HG03064 (cell line): ENCODE data around the gene TP53.

Source experiments
- ATAC-seq: cut with Tn5 transposase; IDR thresholded peaks from one replicate; pipeline ENCODE4 v1.9.1; 2021; ENCODE audit warnings: low read depth; ENCODE audit not compliant: unreplicated experiment

The TP53 gene

DNA sequence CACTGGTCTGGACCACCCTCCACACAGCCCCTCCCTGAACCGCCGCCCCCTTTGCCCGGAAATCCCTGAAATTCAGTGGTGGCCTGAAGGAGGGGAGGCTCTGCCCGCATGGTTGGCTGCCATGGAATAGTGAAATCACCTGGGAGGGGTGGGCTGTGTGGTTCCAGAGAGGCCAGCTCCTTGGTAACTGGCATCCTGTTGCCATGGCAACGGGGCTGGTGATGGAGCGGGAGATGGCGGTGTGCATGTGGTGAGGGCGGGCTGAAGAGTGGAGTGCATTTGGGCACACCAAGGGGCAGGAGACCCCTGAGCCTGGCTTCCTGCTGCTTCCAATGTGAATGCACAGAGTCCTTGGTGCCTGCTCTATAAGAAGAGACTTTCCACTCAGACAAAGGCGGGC, 20.2 kb upstream of the TP53 start:
- ATAC-seq, result no peak

DNA sequence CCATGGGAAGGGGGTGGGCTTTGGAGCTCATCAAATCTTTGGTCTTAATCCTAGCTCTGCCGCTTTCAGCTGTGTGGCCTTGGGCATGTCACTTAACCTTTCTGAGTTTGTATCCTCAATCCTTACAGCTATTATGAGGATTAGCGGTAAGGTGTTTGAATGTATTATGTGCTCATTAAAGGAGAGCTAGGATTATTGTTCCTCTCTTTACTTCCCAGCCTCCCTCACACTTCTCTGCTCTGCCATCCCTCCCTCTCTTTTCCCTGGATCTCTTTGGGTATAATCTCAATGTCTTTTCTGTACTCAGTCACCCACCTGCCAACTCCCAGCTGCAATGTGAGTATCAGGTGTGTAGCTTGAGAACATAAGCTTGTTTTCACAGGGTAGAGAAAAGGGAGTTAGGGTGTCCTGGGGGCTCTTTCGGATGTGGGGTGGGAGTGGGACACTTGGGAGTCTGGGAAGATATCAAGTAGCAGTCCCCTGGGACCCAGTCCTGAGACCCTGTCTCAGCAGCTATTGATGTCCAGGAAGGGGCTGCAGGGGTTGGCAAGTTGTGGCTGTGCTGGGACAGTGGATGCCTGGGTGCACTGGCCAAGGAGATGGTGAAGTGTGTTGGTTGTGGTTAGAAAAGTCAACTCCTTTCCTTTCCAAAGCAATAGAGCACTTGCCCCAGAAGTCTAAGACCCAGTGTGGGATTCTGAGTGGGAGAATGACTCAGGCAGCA, 19.5 kb upstream of the TP53 start:
- ATAC-seq, result no peak

DNA sequence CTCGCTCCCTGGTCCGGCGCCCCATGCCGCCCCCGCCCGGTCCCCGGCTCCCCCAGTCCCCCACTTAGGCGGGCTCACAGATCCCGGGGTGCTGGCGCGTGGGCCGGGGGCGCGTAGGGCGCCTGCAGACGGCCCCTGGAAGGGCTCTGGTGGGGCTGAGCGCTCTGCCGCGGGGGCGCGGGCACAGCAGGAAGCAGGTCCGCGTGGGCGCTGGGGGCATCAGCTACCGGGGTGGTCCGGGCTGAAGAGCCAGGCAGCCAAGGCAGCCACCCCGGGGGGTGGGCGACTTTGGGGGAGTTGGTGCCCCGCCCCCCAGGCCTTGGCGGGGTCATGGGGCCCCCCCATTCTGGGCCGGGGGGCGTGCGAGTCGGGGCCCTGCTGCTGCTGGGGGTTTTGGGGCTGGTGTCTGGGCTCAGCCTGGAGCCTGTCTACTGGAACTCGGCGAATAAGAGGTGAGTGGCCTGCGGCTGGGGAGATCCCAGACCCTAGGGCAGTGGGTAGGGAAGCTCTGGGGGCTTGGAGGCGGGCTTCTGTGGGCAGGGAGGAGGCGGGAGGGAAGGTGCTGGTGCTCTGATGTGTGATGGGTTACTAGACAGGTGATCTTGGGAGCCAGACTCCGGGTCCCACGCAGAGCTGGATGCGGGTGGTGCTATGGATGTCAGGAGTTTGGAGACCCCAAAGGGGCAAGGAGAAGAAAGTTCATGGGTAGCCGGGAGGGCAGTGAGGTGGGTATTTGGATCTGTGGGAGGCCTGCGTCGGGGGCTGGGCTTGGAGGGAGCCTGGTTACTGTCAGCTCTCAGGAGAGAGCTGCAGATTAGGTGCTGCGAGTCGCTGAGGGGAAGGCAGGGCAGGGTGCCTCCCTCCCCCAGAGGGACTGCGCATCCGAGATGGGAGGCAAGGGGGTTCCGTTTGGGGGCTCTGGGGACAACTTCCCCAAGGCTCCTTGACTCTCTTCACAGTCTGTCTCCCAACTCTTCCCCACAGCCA, 18.3 kb upstream of the TP53 start:
- ATAC-seq, result no peak

DNA sequence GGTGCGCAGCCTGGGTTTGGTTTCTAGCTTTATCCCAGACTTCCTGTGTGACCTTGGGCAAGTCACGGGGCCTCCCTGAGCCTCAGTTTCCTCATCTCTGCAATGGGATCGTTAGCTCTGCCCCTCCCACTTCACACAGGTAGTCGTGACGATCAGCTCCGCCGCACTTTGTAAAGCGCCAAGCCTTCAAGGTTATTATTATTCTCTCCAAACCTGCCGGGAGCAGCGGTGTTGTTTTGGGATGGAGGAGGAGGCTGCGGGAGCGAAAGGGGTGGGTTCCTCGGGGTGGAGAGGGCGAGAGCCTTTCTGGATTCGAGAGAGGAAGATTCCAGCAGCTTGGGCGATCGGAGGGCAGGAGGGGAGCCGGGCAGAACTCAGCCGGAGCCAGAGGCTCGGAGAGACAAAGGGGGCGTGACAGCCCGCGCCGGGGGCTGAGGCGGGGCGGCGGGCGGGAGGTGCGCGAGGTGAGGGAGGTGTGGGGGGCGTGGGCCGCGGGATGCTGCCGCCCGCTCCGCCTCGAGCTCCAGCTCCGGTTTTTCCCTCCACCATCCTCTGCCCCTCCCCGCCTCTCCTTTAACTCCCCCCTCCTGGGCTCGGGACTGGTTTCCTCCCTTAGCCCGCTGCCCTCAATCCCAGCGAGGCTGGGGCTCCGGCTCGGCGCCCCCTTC, 17.4 kb upstream of the TP53 start, which contains the start of gene EFNB3:
EFNB3 (plus strand) TSS at position 602 of the 668 bp plus-strand sequence. CDS start 397 bp downstream, outside the sequence.
- no peak for ATAC-seq

DNA sequence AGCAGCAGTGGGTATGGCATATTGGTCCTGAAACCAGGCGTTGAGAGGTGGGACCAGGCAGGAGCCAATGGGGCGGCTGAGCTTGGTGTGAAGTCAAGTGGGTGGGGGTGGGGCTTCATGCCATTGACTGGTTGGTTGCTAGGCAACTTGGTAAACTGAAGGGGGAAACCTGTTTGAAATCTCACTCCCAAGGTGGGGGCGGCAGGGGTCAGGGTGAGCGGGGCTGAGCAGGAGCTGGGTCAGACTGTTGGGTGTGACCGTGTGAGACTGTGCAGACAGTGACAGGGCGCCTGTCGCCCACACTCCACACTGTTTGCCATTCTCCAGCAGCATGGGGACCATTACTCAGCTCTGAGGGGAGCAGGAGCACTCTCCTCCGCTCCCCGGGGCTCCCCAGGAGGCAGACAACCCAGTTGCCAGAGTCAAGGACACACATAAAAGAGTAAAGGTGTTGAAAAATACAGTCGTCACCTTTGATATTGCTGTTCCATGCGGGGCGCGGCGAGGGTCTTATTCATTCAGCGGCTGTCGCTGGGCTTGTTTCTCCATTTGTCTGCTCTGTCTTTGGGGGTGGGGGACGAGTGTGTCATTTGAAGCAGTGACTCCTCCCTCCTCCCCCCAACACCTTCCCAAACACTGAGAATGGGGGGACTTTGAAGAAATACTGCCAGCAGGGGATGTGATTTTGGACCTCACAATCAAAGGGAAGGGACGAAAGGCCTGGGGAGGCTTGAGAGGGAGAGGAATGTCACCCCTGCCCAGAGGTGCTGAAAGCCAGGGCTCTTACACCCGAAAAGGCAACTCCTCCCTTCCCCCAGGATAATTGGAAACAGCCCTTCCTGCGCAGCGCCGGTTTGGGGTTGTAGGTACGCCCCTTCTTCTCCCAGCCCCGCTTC, 16.5 kb upstream of the TP53 start:
- ATAC-seq, result no peak

DNA sequence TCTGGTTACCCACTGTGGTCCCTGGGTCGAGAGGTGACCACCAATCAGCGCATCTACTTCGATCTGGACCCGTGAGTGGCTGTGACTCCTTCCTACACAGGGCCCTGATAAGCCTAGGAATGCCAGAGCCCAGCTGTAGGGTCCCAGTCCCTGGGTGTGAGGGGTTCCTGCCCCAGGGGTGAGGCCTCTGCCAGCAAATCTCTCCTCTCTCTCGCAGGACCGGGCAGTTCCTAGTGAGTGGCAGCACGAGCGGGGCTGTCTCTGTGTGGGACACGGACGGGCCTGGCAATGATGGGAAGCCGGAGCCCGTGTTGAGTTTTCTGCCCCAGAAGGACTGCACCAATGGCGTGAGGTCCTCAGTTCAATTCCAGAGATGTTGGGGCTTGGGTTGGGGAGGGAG, 15.5 kb upstream of the TP53 start:
- no peak for ATAC-seq

DNA sequence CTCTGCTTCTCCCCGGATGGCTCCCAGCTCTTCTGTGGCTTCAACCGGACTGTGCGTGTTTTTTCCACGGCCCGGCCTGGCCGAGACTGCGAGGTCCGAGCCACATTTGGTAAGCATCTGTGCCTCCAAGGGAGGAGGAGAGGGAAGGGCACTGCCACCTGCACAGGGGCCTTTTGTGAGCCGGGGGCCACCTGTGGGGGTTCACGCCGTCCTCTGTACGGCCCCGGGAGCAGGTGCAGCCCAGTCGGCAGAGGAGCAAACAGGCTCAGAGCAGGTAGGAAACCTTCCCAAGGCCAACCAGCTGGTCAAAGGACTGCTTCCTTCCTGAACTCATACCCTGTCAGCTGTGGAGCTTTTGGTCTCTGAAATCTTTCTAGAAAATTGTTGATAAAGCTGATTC, 14.4 kb upstream of the TP53 start:
- no peak for ATAC-seq

DNA sequence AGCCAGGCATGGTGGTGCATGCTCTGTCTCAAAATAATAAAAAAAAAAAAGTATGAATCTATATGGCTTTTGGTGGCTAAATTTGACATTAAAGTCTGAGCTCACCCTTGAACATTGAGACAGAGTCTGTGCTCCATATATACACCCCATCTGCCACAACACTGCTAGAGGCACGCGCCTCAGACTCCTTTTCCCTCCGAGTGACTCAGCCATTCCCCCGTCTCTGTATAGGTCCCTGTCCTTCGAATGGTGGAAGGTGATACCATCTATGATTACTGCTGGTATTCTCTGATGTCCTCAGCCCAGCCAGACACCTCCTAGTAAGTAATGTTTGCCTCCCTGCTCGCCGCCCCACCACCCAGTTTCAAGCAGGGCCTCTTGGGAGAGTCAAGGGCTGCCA, 13.2 kb upstream of the TP53 start:
- no peak for ATAC-seq

DNA sequence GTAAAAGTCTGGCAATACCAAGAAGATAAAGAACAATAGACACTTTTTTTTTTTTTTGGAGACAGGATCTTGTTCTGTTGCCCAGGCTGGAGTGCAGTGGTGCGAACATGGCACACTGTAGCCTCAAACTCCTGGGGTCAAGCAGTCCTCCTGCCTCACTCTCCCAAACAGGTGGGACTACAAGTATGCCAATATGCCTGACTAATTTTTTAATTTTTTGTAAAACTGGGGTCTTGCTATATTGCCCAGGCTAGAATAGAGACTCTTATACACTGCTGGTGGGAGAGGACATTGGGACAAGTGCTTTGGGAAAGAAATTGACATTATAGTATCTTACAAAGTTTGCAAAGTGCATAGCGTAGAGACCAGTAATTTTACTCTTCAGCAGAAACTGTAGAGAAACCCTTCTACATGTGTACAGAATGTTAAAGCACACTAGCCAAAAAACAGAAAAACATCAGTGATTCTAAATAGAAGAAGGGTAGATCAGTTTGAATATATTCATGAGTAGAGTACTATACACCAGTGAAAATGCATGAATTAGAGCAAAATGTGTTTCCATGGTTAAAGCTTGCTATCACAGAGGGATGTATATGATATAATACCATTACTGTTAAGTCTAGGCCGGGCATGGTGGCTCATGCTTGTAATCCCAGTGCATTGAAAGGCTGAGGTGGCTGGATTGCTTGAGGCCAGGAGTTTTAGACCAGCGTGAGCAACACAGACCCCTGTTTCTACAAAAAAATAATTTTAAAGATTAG, 10.7 kb upstream of the TP53 start:
- ATAC-seq, result no peak

DNA sequence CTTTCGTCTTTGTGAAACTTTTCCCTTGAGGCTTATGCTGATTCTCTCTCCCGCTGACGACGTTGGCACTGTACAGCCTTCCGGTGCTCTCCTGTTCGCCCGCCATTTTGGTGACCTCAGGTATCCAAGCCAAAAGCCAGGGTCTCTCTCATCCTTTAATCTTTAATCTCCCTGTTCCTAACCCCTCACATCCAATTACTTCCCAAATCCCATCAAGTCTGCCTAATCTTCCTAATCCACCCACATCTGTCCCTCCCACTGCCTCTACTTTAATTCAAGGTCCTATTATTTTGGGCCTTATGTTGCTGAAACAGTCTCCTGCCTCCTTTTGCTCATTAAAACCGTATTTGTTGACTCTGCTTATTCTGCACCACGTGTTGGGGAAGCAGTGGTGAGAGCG, 8.3 kb upstream of the TP53 start:
- no peak for ATAC-seq

DNA sequence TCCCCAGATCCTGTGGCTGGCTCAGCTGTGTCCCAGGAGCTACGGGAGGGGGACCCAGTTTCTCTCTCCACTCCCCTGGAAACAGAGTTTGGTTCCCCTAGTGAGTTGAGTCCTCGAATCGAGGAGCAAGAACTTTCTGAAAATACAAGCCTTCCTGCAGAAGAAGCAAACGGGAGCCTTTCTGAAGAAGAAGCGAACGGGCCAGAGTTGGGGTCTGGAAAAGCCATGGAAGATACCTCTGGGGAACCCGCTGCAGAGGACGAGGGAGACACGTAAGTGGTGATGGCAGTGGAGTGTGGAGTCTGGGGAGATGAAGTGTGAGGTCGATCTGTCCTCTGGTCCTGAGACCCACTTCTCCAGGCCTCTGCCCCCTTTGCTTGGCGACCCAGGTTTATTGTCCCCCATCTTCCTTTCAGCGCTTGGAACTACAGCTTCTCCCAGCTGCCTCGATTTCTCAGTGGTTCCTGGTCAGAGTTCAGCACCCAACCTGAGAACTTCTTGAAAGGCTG, 1.6 kb upstream of the TP53 start:
- no peak for ATAC-seq

DNA sequence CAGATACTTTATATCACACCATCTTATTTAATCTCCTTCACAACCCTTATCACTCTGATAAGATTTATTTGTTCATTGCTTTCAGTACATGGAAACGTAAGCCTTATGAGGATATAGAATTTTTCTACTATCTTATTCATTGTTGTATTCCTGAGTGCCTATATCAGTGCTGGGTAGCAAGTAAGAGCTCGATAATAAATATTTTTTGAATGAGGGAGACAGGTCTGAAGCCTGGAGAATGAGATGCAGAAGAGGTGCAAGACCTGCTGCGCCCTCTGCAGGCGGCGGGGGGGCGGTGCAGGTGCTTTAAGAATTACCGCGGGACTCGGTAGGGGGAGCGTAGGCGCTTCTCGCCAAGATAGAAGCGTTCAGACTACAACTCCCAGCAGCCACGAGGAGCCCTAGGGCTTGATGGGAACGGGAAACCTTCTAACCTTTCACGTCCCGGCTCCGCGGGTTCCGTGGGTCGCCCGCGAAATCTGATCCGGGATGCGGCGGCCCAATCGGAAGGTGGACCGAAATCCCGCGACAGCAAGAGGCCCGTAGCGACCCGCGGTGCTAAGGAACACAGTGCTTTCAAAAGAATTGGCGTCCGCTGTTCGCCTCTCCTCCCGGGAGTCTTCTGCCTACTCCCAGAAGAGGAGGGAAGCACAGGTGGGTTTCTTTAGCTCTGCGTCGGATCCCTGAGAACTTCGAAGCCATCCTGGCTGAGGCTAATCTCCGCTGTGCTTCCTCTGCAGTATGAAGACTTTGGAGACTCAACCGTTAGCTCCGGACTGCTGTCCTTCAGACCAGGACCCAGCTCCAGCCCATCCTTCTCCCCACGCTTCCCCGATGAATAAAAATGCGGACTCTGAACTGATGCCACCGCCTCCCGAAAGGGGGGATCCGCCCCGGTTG, 868 bp upstream of the TP53 start, which contains the start of gene WRAP53:
WRAP53 (plus strand) TSS at position 570 of the 900 bp plus-strand sequence; CDS start at position 742, 172 bp downstream.
- ATAC-seq, result peak; percentile 61

DNA sequence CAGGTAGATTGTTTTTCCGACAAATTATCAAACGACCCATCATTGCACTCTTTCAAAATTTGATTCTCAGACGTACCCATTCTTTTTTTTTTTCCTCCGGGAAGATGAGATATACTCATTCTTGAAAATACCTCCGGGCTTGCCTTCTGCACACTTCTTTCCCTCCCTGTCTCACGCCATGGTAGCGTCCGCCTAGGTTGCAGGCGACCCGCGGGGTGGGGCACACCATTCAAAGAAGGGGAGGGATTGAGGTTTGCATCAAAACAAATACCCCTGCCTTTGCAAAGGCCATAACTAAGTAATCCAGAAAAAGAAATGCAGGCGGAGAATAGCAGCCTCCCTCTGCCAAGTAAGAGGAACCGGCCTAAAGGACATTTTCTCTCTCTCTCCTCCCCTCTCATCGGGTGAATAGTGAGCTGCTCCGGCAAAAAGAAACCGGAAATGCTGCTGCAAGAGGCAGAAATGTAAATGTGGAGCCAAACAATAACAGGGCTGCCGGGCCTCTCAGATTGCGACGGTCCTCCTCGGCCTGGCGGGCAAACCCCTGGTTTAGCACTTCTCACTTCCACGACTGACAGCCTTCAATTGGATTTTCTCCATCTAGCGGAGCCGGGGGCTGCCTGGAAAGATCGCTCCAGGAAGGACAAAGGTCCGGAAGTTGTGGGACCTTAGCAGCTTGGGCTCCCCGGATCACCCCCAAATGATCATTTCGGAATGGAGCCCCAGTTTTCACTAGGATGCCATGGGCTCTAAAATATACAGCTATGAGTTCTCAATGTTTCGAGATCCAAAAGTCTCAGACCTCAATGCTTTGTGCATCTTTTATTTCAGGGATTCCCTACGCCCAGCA, 843 bp downstream of the TP53 start:
- ATAC-seq, result peak; percentile 38

DNA sequence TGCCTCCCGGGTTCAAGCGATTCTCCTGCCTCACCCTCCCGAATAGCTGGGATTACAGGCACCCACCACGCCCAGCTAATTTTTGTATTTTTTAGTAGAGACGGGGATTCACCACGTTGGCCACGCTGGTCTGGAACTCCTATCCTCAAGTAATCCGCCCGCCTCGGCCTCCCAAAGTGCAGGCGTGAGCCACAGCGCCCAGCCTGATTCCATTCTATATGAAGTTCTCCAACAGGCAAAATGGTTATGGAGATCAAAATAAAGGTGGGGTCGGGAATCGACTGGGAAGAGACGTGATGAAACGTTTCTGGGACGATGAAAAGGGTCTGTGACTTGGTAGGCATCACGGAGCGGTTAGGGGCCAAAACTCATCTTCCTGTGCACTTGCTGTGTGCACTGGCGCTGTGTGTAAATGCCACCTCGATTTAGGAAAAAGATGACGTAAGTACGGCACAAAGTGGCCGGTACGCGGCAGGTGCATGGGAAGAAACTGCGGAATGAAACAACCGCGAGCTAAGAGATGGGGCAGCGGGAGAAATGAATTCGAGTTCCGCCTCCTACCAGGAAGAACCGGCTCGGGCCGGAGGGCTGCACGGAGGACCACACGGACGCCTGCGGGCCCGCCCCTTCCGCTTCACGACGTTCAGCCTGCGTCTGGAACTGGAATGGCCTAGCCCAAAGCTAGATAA, 1.6 kb downstream of the TP53 start:
- ATAC-seq, result peak; percentile 42

DNA sequence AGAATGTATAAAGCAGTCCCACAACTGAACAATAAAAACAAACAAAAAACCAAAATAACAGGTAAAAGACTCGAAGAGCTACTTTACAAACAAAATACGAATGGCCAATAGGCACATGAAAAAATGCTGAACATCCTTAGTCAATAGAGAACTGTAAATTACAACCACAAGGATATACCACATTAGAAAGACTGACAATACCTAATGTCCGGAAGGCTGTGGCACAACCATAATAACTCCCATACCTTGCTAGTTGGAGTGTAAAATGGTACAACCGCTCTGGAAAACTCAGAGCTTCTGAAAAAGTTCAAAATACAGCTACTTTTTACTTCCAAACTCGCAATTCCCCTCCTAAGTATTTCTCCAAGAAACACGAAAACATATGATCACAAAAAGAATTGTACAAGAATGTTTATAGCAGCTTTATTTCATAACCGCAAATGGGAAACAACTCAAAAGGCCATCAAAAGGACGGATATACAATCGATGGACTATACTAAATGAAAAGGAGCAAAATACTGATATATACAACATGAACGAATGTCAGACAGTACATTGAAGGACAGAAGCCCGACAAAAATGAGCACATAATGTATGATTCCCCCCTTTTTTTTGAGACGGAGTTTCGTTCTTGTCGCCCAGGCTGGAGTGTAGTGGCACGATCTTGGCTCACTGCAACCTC, 2.3 kb downstream of the TP53 start:
- no peak for ATAC-seq
